ENCODE results near the gene APOL4.

DNA sequence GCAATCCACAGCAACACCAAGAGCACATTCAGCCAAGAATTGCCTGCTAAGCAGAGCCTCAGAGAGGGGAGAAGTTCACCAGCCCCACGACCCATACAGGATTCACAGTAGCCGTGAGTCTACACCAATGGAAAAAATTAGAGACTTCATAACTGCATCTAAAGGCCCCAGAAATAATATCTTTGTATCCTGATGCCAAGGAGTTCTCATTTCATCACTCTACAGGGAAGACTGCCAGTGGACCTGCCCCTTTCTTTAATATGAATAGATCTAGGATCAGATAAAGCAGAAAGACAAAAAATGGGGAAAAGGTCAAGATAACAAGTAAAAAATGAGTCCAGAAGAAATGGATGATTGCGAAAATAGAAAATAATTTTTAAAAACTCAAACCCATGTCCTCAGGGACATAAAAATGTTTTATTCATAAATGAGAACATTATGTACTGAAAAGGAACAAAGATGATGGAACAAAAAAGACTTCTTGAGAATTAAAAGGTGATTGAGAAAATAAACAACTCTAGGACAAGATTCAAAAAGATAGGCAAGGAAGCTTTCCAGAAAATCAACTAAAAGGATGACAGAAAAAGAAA is 50.5 kb downstream of the APOL4 start:
- TF ChIP-seq, protein P1, sequence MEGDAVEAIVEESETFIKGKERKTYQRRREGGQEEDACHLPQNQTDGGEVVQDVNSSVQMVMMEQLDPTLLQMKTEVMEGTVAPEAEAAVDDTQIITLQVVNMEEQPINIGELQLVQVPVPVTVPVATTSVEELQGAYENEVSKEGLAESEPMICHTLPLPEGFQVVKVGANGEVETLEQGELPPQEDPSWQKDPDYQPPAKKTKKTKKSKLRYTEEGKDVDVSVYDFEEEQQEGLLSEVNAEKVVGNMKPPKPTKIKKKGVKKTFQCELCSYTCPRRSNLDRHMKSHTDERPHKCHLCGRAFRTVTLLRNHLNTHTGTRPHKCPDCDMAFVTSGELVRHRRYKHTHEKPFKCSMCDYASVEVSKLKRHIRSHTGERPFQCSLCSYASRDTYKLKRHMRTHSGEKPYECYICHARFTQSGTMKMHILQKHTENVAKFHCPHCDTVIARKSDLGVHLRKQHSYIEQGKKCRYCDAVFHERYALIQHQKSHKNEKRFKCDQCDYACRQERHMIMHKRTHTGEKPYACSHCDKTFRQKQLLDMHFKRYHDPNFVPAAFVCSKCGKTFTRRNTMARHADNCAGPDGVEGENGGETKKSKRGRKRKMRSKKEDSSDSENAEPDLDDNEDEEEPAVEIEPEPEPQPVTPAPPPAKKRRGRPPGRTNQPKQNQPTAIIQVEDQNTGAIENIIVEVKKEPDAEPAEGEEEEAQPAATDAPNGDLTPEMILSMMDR (IDR thresholded peaks at IDR 0.05; ENCODE audit: insufficient read depth, low read length) = no peak
- TF ChIP-seq GABPA (IDR thresholded peaks at IDR 0.05; ENCODE audit: low read depth) (no peak), POLR2AphosphoS5 (IDR thresholded peaks at IDR 0.05; ENCODE audit: low read depth) (no peak), SPI1 (IDR thresholded peaks at IDR 0.05; ENCODE audit: borderline replicate concordance, low read depth) (no peak)
- TF ChIP-seq, protein P2, sequence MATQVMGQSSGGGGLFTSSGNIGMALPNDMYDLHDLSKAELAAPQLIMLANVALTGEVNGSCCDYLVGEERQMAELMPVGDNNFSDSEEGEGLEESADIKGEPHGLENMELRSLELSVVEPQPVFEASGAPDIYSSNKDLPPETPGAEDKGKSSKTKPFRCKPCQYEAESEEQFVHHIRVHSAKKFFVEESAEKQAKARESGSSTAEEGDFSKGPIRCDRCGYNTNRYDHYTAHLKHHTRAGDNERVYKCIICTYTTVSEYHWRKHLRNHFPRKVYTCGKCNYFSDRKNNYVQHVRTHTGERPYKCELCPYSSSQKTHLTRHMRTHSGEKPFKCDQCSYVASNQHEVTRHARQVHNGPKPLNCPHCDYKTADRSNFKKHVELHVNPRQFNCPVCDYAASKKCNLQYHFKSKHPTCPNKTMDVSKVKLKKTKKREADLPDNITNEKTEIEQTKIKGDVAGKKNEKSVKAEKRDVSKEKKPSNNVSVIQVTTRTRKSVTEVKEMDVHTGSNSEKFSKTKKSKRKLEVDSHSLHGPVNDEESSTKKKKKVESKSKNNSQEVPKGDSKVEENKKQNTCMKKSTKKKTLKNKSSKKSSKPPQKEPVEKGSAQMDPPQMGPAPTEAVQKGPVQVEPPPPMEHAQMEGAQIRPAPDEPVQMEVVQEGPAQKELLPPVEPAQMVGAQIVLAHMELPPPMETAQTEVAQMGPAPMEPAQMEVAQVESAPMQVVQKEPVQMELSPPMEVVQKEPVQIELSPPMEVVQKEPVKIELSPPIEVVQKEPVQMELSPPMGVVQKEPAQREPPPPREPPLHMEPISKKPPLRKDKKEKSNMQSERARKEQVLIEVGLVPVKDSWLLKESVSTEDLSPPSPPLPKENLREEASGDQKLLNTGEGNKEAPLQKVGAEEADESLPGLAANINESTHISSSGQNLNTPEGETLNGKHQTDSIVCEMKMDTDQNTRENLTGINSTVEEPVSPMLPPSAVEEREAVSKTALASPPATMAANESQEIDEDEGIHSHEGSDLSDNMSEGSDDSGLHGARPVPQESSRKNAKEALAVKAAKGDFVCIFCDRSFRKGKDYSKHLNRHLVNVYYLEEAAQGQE (IDR thresholded peaks at IDR 0.05; ENCODE audit: insufficient replicate concordance, low read depth) = no peak

Measured in HL-60 (cell line).